ENCODE results near the gene PIEZO1. TPM values are rescaled to one million over a fixed set of nuclear protein-coding genes. Genes with fewer than 3 reads are reported as not detected.

PIEZO1 gene
- total RNA-seq, 1 experiment from 2014 or later: 224 TPM

DNA sequence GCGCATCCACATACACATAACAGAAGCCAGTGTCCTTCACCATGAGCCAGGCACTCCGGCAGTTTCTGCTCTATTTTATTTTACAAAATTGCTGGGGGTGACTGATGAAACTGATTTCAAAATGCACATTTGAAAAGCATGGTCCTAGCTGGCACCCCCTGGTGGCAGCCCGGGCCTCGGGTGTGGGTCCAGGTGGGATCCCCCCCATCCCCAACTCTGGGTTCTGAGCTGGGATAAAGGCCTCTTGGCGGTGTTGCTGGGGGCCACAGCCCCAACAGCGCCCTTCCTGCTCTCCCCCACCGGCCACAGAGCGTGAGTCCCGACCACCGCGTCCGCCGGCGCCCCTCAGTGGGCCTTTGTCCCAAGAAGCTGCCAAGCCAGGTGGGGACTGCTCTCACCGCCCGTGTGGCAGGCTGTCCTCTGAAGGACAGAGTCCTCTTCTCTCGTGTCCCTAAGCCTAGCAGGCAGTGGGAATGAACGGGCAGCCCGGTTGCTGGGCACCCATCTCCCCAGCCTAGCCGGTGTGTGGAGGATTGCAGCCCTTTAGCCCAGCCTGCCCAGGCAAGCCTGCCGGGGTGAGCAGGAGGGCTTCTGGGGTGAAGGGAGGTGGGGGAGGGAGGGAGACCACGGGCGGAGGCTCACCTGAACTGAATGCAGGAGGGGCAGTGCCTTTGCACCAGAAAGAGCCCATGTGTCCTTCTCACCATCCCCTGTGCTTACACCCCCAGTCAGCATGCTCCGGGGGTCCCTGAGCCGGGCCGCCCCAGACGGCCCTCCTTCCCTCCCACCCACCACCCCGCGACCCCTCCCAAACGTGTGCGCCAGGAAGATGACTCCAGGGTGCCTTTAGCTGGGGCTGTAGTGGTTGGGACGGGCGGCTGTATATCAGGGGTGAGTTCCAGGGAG lies 99.6 kb downstream of the PIEZO1 start:
- H2AFZ ChIP-seq (ENCODE audit: low read depth, low read length, poor library complexity, severe bottlenecking): peak overlapping the region; percentile 96
- no peaks in the 10 kb centered on the region for H3K27me3 ChIP-seq (ENCODE audit: insufficient read depth, low read length)
- ChIA-PET RAD21 (ENCODE audit: low non-redundant PET in 1 of 2, low total read pairs in 2 of 2, uncharacterized antibody in 2 of 2, unreplicated experiment in 2 of 2) (no interaction called here), CTCF (interaction anchor here (0.6 to 1.5 kb wide), 4 partner anchors 13 to 482 kb away, joined by 3 to 10 read pairs (median 4); no protein-coding TSS in a partner anchor), POLR2A (no interaction called here)
- no peaks in the 10 kb centered on the region for H4K20me1 ChIP-seq (ENCODE audit: insufficient read depth)
- H3K27ac ChIP-seq (ENCODE audit: low read depth, low read length): peak overlapping the region; percentile 25; the same call in 1 of the 2 replicates
- H3K79me2 ChIP-seq (ENCODE audit: insufficient read depth, low read length): no peaks in the 10 kb centered on the region
- H3K9me2 ChIP-seq (ENCODE audit: insufficient read depth): no peaks in the 10 kb centered on the region
- H3K9ac ChIP-seq (ENCODE audit: low read length): peak overlapping the region; percentile 62
- H3K4me1 ChIP-seq (ENCODE audit: control insufficient read depth in 1 of 2, insufficient read depth in 2 of 2, low read length in 2 of 2): peaks cover 25 to 38% of the 10 kb centered on the region in 2 experiments
- ATAC-seq (peak; percentile 19), DNase-seq (ENCODE audit: low read depth, low spot score) (no peak)
- no peaks in the 10 kb centered on the region for H3K36me3 ChIP-seq (ENCODE audit: control insufficient read depth in 1 of 2, insufficient read depth in 2 of 2, low read length in 2 of 2)
- H3K4me3 ChIP-seq (replicated peaks in 1 of 2; ENCODE audit: low read depth in 1 of 2, low read length in 2 of 2): peak overlapping the region; percentile 68 to 83
- intact Hi-C loops (cut with micrococcal nuclease): no loop called here
- BruUV-seq (replicated peaks): no TSS peak
- H3K4me2 ChIP-seq (ENCODE audit: low read length): peak overlapping the region; percentile 100
- TF ChIP-seq, protein P1, sequence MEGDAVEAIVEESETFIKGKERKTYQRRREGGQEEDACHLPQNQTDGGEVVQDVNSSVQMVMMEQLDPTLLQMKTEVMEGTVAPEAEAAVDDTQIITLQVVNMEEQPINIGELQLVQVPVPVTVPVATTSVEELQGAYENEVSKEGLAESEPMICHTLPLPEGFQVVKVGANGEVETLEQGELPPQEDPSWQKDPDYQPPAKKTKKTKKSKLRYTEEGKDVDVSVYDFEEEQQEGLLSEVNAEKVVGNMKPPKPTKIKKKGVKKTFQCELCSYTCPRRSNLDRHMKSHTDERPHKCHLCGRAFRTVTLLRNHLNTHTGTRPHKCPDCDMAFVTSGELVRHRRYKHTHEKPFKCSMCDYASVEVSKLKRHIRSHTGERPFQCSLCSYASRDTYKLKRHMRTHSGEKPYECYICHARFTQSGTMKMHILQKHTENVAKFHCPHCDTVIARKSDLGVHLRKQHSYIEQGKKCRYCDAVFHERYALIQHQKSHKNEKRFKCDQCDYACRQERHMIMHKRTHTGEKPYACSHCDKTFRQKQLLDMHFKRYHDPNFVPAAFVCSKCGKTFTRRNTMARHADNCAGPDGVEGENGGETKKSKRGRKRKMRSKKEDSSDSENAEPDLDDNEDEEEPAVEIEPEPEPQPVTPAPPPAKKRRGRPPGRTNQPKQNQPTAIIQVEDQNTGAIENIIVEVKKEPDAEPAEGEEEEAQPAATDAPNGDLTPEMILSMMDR (IDR thresholded peaks at IDR 0.05 in 2 of 3, conservative IDR thresholded peaks at IDR 0.05 in 1 of 3; ENCODE audit: borderline replicate concordance in 1 of 3, insufficient read depth in 1 of 3, low read depth in 2 of 3, low read length in 2 of 3): peak in 2 of 3 experiments; percentile 82 to 85; a peak in 5 of 6 replicates
- TF ChIP-seq ZNF274 (IDR thresholded peaks at IDR 0.05; ENCODE audit: low read depth, low read length): no peak
- TF ChIP-seq SIN3A (IDR thresholded peaks at IDR 0.05; ENCODE audit: low read depth): no peak
- TF ChIP-seq EZH2 (IDR thresholded peaks at IDR 0.05): no peak
- no peaks in the 10 kb centered on the region for H3K9me3 ChIP-seq (ENCODE audit: control insufficient read depth in 1 of 2, insufficient read depth in 1 of 2, low read depth in 1 of 2, low read length in 2 of 2)

All from HCT116 (cell line).